Stimulated activated CD8-positive, alpha-beta memory T cell treated with anti-CD3 and anti-CD28 coated beads, Interleukin-12 subunit alpha, Interleukin-12 subunit beta, amount 100 ng/mL, for 24 hours (primary cell): ENCODE results near the gene TTC36.
"Not testable (repeated sequence)": the region's sequence is repeated elsewhere in the genome, so short reads cannot be mapped to it uniquely, and the experiment has no call there.

Source experiments
- DNase-seq: peaks from one replicate; pipeline ENCODE4 v3.0.0-alpha.2; 2020; ENCODE audit errors: extremely low read depth

The TTC36 gene, protein sequence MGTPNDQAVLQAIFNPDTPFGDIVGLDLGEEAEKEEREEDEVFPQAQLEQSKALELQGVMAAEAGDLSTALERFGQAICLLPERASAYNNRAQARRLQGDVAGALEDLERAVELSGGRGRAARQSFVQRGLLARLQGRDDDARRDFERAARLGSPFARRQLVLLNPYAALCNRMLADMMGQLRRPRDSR

GRCh38 chr11:118527109-118527508, at the start of gene TTC36:
TSS of gene TTC36 (plus strand) at chr11:118527474. CDS start at chr11:118527495, 21 bp downstream.
- no peak for DNase-seq

GRCh38 chr11:118481238-118481637, 46.0 kb upstream of the TTC36 start:
- DNase-seq, result not testable (repeated sequence)

DNA sequence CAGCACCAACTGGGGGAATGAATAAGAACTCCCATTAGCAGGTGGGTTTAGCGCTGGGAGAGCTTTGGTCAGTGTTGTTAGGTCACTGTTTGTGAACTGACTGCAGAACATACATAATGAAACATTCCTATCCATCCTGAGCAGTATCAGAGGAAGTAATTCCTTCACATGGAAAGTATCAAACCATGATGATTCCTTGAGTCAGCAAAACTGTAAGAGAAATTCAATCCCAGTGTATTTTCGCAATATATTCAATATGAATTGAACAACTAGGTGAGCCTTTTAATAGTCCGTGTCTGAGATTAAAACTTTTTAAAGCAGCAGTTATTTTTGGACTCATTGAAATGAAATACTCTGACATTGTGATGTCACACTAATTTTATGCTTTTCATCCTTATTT, 42.9 kb upstream of the TTC36 start:
- DNase-seq, result no peak

DNA sequence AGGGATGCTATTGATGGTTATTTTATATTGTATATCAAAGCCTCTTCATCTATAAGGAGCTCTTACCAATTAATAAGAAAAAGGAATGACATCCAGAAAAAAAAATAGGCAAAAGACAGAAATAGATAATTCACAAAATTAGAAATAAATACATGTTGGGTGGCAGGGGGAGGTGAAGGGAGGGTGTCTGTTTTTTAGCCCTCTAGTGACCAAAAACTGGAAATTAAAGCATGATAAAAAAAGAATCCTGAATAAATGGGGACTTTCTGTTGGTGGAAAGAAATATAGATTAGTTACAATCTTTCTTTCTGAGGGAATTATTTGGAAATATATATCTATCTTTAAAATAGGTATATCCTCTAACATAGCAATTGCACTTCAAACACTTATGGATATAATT, 42.0 kb upstream of the TTC36 start:
- no peak for DNase-seq

- peak; percentile 22 for DNase-seq
Observed at GRCh38 chr11:118488480-118489109, 38.7 kb upstream of the TTC36 start.

DNA sequence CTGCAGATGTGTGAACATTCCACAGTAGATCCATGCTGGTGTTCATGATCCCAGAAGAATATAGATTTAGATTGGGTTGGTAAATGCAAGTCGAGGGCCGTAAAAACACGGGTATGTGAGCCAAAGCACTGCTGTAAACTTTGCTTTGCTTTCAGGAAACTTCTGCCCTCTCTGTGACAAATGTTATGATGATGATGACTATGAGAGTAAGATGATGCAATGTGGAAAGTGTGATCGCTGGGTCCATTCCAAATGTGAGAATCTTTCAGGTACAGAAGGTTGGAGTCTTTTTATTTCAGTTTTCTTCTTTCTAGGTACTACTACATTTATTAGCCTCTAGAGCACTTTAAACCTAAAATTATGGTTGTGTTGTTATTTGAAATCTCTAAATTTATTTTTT, 36.2 kb upstream of the TTC36 start:
- no peak for DNase-seq

GRCh38 chr11:118497831-118498230, 29.4 kb upstream of the TTC36 start:
- no peak for DNase-seq

- DNase-seq, result no peak
Observed at GRCh38 chr11:118503216-118503615, 24.1 kb upstream of the TTC36 start.

DNA sequence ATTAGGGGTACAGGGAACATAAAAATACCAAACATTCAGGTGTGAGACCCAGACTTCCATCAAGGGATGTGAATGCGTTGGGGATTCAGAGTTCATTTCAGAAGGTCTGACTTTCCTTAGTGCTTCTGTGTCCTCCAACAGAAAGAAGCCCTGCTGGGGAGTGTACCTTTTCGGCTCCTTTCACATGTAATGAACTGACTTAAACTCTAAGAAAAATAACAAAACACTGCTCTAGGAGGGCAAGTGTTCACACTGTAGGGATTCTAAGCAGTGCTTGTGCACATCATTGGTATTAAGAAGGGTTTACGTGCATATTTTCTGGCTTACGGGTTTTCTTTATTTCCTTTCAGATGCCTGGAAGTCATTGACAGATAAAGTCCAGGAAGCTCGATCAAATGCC, 15.7 kb upstream of the TTC36 start:
- no peak for DNase-seq

- DNase-seq, result no peak
Observed at GRCh38 chr11:118514103-118514502, 13.2 kb upstream of the TTC36 start.

DNA sequence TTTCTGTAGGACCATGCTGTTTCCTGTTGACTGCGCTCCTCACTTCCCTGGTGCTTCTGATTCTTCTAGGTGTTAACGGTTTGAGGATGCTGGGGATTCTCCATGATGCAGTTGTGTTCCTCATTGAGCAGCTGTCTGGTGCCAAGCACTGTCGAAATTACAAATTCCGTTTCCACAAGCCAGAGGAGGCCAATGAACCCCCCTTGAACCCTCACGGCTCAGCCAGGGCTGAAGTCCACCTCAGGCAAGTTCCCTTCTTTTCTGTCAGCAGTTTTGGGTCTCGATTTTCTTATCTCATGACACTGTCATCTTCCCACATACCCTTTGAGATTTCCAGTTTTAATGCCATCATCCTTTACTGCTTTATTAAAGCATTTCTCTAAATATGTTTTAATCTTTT, 7.7 kb upstream of the TTC36 start:
- DNase-seq, result no peak

GRCh38 chr11:118521892-118522311, 5.4 kb upstream of the TTC36 start:
- DNase-seq, result no peak

- DNase-seq, result no peak
Observed at GRCh38 chr11:118522571-118523072, 4.7 kb upstream of the TTC36 start.

DNA sequence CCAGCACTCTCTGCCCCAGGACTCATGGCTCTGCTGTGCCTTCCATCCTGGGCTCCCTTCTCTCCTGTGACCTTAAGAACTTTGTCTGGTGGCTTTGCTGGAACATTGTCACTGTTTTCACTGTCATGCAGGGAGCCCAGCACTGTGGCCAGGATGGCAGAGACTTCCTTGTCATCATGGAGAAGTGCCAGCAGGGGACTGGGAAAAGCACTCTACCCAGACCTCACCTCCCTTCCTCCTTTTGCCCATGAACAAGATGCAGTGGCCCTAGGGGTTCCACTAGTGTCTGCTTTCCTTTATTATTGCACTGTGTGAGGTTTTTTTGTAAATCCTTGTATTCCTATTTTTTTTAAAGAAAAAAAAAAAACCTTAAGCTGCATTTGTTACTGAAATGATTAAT, 2.9 kb upstream of the TTC36 start:
- no peak for DNase-seq

GRCh38 chr11:118524757-118525470, 2.4 kb upstream of the TTC36 start:
- no peak for DNase-seq

DNA sequence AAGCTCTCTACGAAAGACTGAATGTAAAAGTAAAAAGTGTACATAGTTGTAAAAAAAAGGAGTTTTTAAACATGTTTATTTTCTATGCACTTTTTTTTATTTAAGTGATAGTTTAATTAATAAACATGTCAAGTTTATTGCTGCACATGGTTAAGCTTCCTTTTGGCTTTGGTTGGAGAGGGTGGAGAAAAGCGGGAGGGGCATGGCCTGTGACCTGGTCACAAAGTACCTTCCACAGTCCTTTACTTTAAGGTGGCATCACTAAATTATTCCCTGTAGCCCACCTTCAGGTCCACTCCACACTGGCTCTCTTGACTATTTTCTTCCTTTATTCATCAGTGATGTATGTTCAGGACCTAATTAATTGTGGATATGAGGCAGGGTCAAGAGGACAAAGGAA, 586 bp upstream of the TTC36 start:
- DNase-seq, result no peak

DNA sequence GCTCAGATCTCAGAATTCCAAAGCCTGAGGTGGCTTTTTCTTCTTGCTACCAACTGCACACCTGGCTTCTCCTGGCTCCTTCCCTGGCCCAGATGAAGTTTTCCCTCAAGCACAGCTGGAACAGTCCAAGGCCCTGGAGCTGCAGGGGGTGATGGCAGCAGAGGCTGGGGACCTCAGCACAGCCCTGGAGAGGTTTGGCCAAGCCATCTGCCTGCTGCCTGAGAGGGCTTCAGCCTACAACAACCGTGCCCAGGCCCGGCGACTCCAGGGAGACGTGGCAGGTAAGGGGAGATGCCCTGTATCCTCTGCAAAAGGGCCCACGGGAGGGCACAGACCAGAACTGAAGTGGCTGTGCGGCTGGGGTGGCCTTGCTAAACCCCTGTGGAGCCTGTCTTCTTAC, 1.2 kb downstream of the TTC36 start:
- DNase-seq, result no peak

DNA sequence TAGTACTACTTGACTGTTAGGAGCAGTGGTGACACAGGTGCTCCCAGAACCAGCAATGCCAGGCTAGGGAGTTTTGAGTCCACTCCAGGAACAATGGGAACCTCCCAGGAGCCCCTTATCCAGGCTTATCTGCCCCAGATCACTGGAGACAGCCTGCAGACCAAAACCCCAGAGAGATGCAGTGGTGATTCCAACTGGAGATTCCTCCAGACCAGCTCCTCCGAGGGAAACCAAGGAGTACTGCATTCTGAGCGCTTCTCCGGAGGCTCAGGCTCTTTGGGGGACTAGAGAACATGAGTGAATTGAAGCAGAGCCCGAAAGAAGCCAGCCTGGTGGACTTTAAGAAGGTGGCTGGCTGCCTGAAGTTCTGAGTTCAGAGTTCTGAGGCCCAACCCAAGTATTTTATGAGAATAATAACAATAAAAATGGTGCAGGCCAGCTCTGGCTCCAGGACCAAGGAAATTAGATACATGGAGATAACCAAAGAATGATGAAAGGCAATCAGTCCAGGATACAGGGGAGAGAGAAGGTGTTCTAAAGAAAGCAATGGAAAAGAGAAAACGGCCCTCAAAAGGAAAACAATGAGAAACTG, 2.4 kb downstream of the TTC36 start:
- DNase-seq, result no peak

- DNase-seq, result no peak
Observed at GRCh38 chr11:118530180-118530682, 3.0 kb downstream of the TTC36 start.

GRCh38 chr11:118530683-118531596, 3.7 kb downstream of the TTC36 start, which contains the start of gene TMEM25:
TSS of gene TMEM25 (plus strand) at chr11:118531192. CDS start at chr11:118531802, 610 bp downstream.
- DNase-seq, result peak; percentile 22

- no peak for DNase-seq
Observed at GRCh38 chr11:118531597-118532084, 4.4 kb downstream of the TTC36 start.
